A549 treated with ZK216348 at 1 μM for 4 hours (cell line): ENCODE data around the gene ACOT13. TPM values are rescaled to one million over a fixed set of nuclear protein-coding genes. Genes with fewer than 3 reads are reported as not detected.

ENCODE experiments used
- total RNA-seq: library from RNA; stranded (reverse); fragments of 200-300 nt; extraction: Qiagen RNA extraction; gene quantifications from 5 replicates; pipeline ENCODE4 v1.2.3, GENCODE V29; 2022; ENCODE audit warnings: low read depth

Gene ACOT13
- total RNA-seq = 22.4 to 30.1 TPM (median 24.7 TPM) in 5 replicates

GRCh38 chr6:24666641-24667377 lies at the start of gene ACOT13, which contains the start of gene TDP2:
Gene ACOT13 (plus strand): TSS chr6:24667077. CDS start chr6:24667264, 187 bp downstream.
Gene TDP2 (minus strand): TSS chr6:24666899. CDS start chr6:24666862, 37 bp downstream.

GRCh38 chr6:24719125-24719971 lies 52.5 kb downstream of the ACOT13 start, which contains the start of gene C6orf62:
Gene C6orf62 (minus strand): TSS chr6:24719154. CDS start chr6:24718668, 486 bp downstream.

Other genes starting within 250 kb of the ACOT13 start
- 0.60 to 1.6 TPM (median 0.93 TPM) in 5 replicates for gene GPLD1, start 177.5 kb upstream of the ACOT13 start, total RNA-seq
- 5.2 to 8.4 TPM (median 7.1 TPM) in 5 replicates for gene ALDH5A1, start 172.1 kb upstream of the ACOT13 start, total RNA-seq
- gene KIAA0319, start 20.9 kb upstream of the ACOT13 start, total RNA-seq = 2.3 to 2.7 TPM (median 2.4 TPM) in 5 replicates
- 28.1 to 36.7 TPM (median 32.8 TPM) in 5 replicates for gene TDP2, start 178 bp upstream of the ACOT13 start, total RNA-seq
- gene C6orf62, start 52.1 kb downstream of the ACOT13 start, total RNA-seq = 48.6 to 70.3 TPM (median 53.6 TPM) in 5 replicates
- gene GMNN, start 107.9 kb downstream of the ACOT13 start, total RNA-seq = 50.7 to 92.0 TPM (median 56.1 TPM) in 5 replicates
- gene ARMH2, start 131.8 kb downstream of the ACOT13 start, total RNA-seq = not detected in 5 replicates